ENCODE results near the gene TNNC2.
"Not testable (repeated sequence)": the region's sequence is repeated elsewhere in the genome, so short reads cannot be mapped to it uniquely, and the experiment has no call there.

The TNNC2 gene

DNA sequence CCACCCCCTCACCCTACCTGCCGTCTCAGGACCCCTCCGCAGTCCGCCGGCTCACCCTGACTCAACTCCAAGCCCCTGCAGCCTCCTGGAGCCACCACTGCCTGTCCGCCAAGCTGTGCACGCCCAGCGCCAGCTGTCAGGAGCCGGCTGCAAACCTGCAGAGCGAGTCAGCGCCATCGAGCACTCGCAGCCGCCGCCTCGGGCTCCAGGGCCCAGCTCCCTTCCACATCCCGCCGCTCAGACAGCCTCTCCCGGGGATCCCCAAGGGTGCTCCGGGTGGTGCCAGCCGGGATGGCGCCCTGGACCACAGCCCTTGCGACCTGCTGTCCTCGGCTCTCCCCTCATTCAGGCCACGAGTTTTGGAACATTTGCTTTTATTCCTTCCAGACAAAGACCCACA is 4.3 kb downstream of the TNNC2 start:
- DNase-seq (ENCODE audit: low read depth), result no peak

DNA sequence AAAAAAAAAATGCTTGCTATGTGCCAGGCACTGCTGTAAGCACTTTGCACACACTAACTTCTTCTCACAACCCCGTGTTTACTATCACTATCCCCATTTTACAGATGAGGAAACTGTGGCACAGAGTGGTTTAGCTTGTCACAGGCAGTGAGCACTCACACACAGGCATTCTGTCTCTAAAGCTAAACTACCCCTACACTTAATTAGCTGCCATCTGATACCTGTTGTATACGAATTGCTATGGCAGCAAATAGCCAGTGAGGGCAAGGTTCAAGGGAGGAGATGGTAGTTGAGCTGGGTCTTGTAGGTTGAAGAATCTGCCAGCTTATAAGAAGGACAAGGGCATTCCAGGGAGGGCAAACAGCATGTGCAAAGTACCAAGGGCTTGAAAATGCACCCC is 5.2 kb downstream of the TNNC2 start:
- no peak for DNase-seq (ENCODE audit: low read depth)

DNA sequence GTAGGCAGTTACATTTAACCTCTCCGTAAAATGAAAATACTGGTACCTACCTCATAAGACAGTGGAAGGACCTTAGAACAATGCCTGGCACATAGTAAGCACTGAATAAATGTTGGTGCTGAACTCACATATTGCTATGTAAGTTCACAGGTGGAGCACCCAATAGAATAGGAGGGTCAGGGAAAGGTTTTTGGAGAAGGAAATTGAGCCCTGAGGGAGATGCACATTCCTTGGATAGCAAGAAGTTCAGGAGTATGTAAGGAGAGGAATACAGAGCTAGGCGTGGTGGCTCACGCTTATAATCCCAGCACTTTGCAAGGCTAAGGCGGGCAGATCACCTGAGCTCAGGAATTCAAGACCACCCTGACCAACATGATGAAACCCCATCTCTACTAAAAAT is 7.6 kb downstream of the TNNC2 start:
- DNase-seq (ENCODE audit: low read depth), result no peak

DNA sequence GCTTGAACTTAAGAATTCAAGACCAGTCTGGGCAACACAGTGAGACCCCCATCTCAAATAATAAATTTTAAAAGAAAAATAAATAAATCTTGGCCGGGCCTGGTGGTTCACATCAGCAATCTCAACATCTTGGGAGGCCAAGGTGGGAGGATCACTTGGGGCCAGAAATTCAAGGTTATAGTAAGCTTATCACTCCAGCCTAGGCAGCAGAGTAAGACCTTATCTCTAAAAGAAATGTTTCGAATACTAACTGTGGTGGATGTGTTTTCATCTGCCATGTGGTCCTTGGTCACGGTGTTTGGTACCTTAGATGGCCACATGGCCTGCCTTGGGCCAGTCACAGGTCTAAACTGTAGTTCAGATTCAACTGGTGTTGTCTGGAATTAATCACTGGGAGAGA is 8.9 kb downstream of the TNNC2 start:
- DNase-seq (ENCODE audit: low read depth), result no peak

DNA sequence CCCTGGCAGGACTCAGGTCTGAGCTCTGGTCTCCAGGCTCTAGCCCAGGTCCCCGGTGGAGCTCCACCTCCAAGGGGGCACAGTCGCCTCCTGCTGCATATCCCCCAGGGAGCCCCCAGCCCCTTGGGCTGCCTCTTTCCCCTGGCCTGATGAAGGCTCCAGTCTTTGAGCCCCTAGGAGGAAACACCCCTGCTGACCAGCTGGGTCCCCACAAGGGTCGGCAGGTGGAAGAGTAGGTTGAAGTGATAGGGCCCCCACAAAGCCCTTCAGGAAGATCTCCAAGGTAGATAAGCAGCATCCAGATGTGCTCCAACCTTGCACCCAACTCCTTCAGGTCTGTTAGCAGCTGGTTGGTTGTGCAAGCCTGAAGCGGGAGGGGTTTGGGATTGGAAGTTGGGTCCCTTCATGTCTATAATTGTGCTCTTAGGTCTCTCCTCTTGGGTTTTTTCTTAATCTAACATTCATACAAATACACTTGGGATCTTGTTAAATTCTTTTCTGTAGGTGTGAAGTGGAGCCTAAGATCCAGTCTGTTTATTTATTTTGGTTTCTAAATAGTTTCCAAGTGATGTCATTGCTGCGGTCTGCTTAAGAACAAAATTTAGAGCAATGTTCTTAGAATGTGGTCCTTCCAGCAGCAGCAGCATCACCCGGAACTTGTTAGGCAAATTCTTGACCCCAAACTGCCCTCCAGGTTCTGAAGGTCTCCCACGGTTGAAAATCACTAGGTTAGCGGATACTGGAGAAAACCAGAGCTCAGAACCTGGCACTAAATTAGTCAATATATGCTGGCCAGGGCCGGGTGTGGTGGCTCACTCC is 9.5 kb downstream of the TNNC2 start:
- DNase-seq (ENCODE audit: low read depth), result no peak

GRCh38 chr20:45816951-45817350 is 10.2 kb downstream of the TNNC2 start:
- no peak for DNase-seq (ENCODE audit: low read depth)

DNA sequence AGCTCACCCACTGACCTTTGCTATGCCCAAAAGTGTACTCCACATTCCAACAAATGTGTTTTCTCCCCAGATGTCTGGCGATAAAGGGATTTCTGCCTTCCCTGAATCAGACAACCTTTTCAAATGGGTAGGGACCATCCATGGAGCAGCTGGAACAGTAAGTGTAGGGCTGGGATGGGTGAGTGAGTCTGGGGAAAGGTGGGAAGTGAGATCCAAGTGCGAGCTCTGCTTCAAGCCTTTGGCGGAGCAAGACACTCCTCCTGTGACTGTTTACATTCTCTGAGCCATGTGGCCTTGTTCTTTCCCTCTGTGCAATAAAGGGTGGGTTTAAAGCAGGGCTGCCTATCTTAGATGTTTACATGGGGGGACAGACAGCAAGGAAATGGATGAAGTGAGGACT is 12.8 kb downstream of the TNNC2 start:
- no peak for DNase-seq (ENCODE audit: low read depth)

GRCh38 chr20:45813489-45813888 is 13.6 kb downstream of the TNNC2 start:
- DNase-seq (ENCODE audit: low read depth), result no peak

- DNase-seq (ENCODE audit: low read depth), result no peak
Measured at GRCh38 chr20:45813006-45813340, 14.1 kb downstream of the TNNC2 start.

- DNase-seq (ENCODE audit: low read depth), result peak; percentile 89
Measured at GRCh38 chr20:45812157-45813005, 14.7 kb downstream of the TNNC2 start, which contains the start of gene UBE2C. Gene UBE2C, plus strand, starts transcription at chr20:45812644. Its CDS starts 52 bp downstream, at chr20:45812696.

DNA sequence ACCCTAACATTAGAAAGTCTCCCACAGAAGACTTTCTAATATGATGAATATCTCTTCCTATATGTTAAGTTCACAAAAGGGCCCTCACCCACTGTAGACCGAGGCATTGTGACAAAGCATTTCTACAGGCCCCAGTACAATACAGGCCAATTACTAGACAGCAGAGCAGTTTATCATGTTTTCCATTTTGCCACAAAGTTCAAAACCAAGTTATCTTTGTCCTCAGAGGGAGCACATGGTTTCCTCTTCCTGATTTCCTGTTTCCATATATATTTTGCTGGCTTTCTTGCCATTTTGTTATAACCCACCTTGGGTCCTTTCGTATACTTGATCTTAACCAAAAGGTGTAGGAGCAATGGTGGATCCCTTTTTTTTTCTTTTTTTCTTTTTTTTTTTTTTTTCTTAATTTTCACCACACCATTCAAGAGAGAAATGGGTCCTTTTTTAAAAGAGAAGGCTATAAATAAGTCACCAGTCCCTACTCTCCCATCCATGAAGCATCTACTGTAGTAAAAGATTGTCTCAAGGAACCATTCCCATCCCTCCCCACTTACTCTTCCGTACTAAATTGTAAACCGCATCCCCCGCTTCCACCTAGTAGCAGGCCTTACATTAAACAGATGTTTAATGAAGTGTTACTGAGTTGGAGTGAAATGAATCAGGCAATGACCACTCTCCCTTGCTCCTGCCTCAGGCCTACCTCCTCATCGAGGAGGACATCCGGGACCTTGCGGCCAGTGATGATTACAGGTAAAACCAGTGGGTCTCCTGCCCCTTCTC is 16.7 kb downstream of the TNNC2 start:
- no peak for DNase-seq (ENCODE audit: low read depth)

DNA sequence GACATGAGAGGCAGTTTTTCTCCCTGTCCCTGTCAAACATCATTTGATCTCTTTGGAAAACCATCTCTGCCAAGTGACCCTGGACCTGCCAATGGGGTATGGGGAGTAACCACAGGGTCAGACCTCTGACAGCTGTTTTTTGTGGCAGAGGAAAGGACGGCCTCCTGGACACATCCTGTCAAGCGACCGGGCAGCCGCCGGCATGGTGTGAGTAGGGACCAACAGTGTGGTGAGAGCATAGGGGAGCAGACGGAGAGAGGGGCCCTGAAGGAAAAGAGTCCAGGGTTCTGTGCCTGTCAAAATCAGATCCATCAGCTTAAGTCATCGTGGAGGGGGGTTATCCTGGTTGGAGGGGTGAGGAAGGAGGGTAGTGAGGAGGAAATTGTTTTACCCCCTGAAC is 25.3 kb downstream of the TNNC2 start:
- DNase-seq (ENCODE audit: low read depth), result no peak

- DNase-seq (ENCODE audit: low read depth), result peak; percentile 48
Measured at GRCh38 chr20:45798935-45799642, 28.0 kb downstream of the TNNC2 start.

GRCh38 chr20:45797955-45798354 is 29.2 kb downstream of the TNNC2 start:
- not testable (repeated sequence) for DNase-seq (ENCODE audit: low read depth)

DNA sequence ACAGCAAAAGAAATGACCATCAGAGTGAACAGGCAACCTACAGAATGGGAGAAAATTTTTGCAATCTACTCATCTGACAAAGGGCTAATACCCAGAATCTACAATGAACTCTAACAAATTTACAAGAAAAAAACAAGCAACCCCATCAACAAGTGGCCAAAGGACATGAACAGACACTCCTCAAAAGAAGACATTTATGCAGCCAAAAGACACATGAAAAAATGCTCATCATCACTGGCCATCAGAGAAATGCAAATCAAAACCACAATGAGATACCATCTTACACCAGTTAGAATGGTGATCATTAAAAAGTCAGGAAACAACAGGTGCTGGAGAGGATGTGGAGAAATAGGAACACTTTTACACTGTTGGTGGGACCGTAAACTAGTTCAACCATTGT is 29.6 kb downstream of the TNNC2 start:
- DNase-seq (ENCODE audit: low read depth), result not testable (repeated sequence)

DNA sequence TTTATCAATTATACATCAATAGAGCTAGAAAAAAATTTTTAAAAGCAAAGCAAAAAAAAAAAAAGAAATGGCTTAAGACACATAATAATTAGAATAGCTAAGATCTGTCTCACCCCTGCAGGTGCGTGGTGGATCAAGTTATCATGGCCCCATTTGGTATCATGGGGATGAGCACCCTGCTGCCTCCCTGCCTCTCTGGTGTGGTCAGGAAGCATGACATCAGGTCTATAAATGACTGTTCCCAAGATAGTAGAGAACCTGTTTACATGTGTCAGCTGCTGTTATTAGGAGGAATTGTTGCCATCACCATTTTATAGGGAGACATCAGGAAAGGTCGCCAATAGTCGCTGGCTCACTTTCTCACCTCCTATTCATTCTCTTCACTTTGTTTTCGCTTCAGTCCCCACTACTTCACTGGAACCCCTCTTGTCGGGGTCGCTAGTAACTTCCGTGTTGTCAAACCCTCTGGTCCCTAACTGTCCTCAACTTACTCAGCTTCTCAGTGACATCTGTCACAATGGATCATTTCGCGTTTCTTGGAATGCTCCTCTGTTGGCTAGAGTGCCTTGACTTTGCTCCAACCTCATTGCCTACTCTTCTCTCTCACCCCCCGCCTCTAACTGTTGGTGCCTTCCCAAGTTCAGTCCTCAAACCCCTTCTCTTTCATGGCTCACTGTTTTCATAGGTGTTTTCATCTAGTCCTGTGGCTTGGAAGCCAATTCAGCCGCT is 30.6 kb downstream of the TNNC2 start:
- DNase-seq (ENCODE audit: low read depth), result no peak

DNA sequence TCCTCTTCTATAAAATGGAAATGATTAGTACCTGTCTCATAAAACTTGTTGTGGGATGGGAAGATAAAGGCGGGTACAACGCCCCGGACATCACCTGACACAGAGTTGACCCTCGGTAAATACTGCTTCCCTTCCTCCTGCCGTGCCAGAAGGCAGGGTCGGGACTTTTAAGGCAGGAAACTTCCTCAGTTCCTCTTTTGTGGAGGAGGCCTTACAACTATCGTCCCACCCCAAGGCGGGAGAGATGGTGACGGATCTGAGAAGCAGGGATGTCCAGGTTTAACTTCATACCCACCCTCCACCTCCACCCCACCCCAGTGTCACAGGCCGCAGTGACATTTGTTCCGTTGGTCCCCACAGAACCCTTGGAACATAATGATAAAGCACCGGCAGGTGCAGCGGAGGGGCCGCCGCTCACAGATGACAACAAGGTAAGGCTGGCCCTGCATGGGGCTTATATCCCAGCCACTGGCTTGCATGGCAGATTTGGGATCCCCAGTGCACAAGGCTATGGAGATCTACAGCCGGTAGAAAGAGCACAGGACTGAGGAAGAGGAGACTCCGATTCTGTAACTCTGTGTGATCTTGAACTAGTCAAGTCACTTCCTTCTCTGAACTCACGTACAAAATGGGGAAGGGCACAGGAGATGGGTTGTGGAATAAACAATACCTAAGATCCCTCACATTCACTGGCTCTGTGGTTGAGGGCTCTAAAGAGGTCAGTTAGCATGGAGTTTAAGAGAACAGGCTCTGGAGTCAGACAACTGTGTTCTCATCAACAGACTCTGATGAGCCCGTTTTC is 34.6 kb downstream of the TNNC2 start:
- DNase-seq (ENCODE audit: low read depth), result no peak

- DNase-seq (ENCODE audit: low read depth), result no peak
Measured at GRCh38 chr20:45788351-45788750, 38.8 kb downstream of the TNNC2 start.

DNA sequence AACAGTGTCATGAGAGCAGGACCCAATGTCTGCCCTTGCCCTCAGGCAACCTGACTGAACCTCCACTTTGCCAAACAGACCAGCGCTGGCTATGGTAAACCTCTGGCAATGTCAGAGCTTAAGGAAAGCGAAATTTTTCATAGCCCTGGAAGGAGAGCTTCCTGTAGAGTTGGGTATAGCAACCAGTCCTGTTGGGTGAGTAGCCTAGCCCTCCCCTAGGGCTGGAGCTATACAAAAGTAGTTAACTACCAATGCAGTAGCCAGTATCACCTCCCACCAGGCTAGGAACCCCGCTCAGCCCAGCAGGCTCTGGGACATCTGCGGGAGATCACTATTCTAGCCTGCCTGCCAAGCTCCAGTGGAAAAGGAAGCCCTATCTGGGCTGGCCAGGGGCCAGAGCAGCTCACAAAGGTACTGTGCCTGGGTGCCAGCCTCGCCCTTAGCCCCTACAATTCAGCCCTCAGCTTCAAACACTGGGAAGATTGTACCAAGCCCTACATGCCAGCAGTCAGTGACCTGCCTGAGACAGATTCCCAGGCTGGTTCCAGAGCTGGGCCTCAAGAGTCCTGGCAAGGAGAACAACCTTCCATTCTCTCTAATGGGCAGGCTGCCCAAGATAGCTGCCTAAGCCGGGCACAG is 43.3 kb downstream of the TNNC2 start:
- DNase-seq (ENCODE audit: low read depth), result no peak

- DNase-seq (ENCODE audit: low read depth), result no peak
Measured at GRCh38 chr20:45782890-45783289, 44.2 kb downstream of the TNNC2 start.

All from stimulated activated CD8-positive, alpha-beta memory T cell treated with anti-CD3 and anti-CD28 coated beads, Interleukin-12 subunit alpha, Interleukin-12 subunit beta, amount 100 ng/mL, for 1 hour (primary cell).